HepG2 (cell line): ENCODE data around the gene SYPL1. TPM values are rescaled to one million over a fixed set of nuclear protein-coding genes. Genes with fewer than 3 reads are reported as not detected.

Experiments
- ARID3A ChIP-seq: IDR thresholded peaks from 2 replicates; pipeline ENCODE4 v1.6.1; 2012; ENCODE audit warnings: low read depth, low read length, improper control_type of control experiment
- CREM ChIP-seq, 2 experiments: sonication (generic) in 1 of 2; formaldehyde crosslinking in 1 of 2; IDR thresholded peaks; 2 replicates each; pipeline versions ENCODE4 v1.4.0 to v1.6.1; 2016 to 2020; ENCODE audit warnings: antibody characterized with exemption in 1 of 2, mild to moderate bottlenecking in 1 of 2, missing genetic modification reagents in 1 of 2
- FOXK1 ChIP-seq: sonication (generic); formaldehyde crosslinking; IDR thresholded peaks from 2 replicates; pipeline ENCODE4 v1.4.0; 2020; ENCODE audit warnings: low read depth, missing genetic modification reagents, borderline replicate concordance
- GLI4 ChIP-seq: sonication (generic); formaldehyde crosslinking; IDR thresholded peaks from 2 replicates; pipeline ENCODE4 v1.5.1; 2020; ENCODE audit warnings: missing genetic modification reagents, mild to moderate bottlenecking, moderate library complexity, borderline replicate concordance
- JUN ChIP-seq: sonication (generic); formaldehyde crosslinking; IDR thresholded peaks from 2 replicates; pipeline ENCODE4 v1.4.0; 2020; ENCODE audit warnings: mild to moderate bottlenecking, missing genetic modification reagents
- MYPOP ChIP-seq: sonication (generic); formaldehyde crosslinking; IDR thresholded peaks from 2 replicates; pipeline ENCODE4 v1.8.1; 2023; ENCODE audit warnings: mild to moderate bottlenecking, moderate library complexity, missing genetic modification reagents
- RARA ChIP-seq: IDR thresholded peaks from 2 replicates; pipeline ENCODE4 v1.6.1; 2016; ENCODE audit warnings: missing genetic modification reagents, missing compliant biosample characterization
- TBX3 ChIP-seq: fragments of 450-650 bp; IDR thresholded peaks from 2 replicates; pipeline ENCODE4 v1.6.1; 2017; ENCODE audit warnings: antibody characterized with exemption, mild to moderate bottlenecking, inconsistent platforms, borderline replicate concordance
- ZFX ChIP-seq: sonication (generic); formaldehyde crosslinking; IDR thresholded peaks from 2 replicates; pipeline ENCODE4 v1.4.0; 2020; ENCODE audit warnings: mild to moderate bottlenecking, low read depth, missing genetic modification reagents, moderate library complexity
- ZHX2 ChIP-seq, 2 experiments: sonication (generic) in 1 of 2; formaldehyde crosslinking in 1 of 2; IDR thresholded peaks; 2 replicates each; pipeline versions ENCODE4 v1.6.1 to v1.9.0; 2014 to 2022; ENCODE audit warnings: antibody characterized with exemption in 1 of 2, borderline replicate concordance in 1 of 2, inconsistent platforms in 1 of 2, low read depth in 1 of 2, missing genetic modification reagents in 1 of 2
- ZNF124 ChIP-seq: sonication (generic); formaldehyde crosslinking; IDR thresholded peaks from 2 replicates; pipeline ENCODE4 v1.4.0; 2020; ENCODE audit warnings: missing genetic modification reagents
- ZNF503 ChIP-seq: sonication (generic); formaldehyde crosslinking; IDR thresholded peaks from 2 replicates; pipeline ENCODE4 v1.4.0; 2020; ENCODE audit warnings: missing genetic modification reagents
- ZSCAN29 ChIP-seq: sonication (generic); formaldehyde crosslinking; conservative IDR thresholded peaks from 2 replicates; pipeline ENCODE4 v1.4.0; 2020; ENCODE audit warnings: mild to moderate bottlenecking, missing genetic modification reagents
- polyA plus RNA-seq, 8 experiments: library from polyadenylated mRNA; depleted of rRNA in 3 of 8; stranded (reverse) in 7 of 8; unstranded in 1 of 8; fragments of >200 nt; fragmentation: Illumina TruSeq in 4 of 8; extraction: Trizol in 4 of 8; gene quantifications; 2 replicates each; pipeline versions ENCODE4 v1.2.1 to v1.2.3, GENCODE V29; 2011 to 2016; ENCODE audit warnings: low read depth in 4 of 8, missing spikeins in 1 of 8, mixed read lengths in 1 of 8; ENCODE audit not compliant: insufficient read depth in 1 of 8
- total RNA-seq, 5 experiments: library from RNA; depleted of rRNA; stranded (reverse); fragments of >200 nt; fragmentation: Illumina TruSeq; extraction: Trizol; gene quantifications; 2 replicates each; pipeline ENCODE4 v1.2.3, GENCODE V29; 2016; ENCODE audit warnings: low read depth in 1 of 5

Gene SYPL1
- total and polyA plus RNA-seq, 2 of the 13 experiments (the other 11 are each of a cell fraction or from before 2014, with no cell fraction given) = 27.5 to 40.2 TPM

GRCh38 chr7:106071999-106072714 is 40.0 kb downstream of the SYPL1 start (continued):
- no peak for TF ChIP-seq ZHX2 (IDR thresholded peaks at IDR 0.05; ENCODE audit: low read depth)
- TF ChIP-seq ZHX2 (CRISPR knock-in tag; IDR thresholded peaks at IDR 0.05; ENCODE audit: borderline replicate concordance) = 0 out of 2 replicates have a peak, but pooled peaks have one; percentile 61
- TF ChIP-seq ZNF124 (CRISPR knock-in tag) = 0 out of 2 replicates have a peak, but pooled peaks have one; percentile 66
- TF ChIP-seq RARA = peak; percentile 50
- no peak for TF ChIP-seq GLI4 (CRISPR knock-in tag)
- peak; percentile 43; the same call in 1 of the 2 replicates for TF ChIP-seq TBX3
- peak; percentile 63; the same call in 1 of the 2 replicates for TF ChIP-seq ZNF503 (CRISPR knock-in tag)
- TF ChIP-seq CREM (IDR thresholded peaks at IDR 0.05) = peak; percentile 51; the same call in 1 of the 2 replicates
- no peak for TF ChIP-seq CREM (CRISPR knock-in tag; IDR thresholded peaks at IDR 0.05)
- 0 out of 2 replicates have a peak, but pooled peaks have one; percentile 34 for TF ChIP-seq ARID3A
- TF ChIP-seq ZFX = peak; percentile 52; the same call in 1 of the 2 replicates
- peak; percentile 61; the same call in 1 of the 2 replicates for TF ChIP-seq ZSCAN29 (CRISPR knock-in tag)
- 0 out of 2 replicates have a peak, but pooled peaks have one; percentile 21 for TF ChIP-seq JUN (CRISPR knock-in tag)
- 0 out of 2 replicates have a peak, but pooled peaks have one; percentile 43 for TF ChIP-seq FOXK1 (CRISPR knock-in tag)
- 0 out of 2 replicates have a peak, but pooled peaks have one; percentile 6 for TF ChIP-seq MYPOP (CRISPR knock-in tag)
